CD4-positive, alpha-beta T cell treated with Interleukin-17A for 1 hour (primary cell): ENCODE results near the gene SLC22A25.

Experiments
- DNase-seq: peaks from one replicate; pipeline ENCODE4 v3.0.0-alpha.2; 2020

SLC22A25 gene

DNA sequence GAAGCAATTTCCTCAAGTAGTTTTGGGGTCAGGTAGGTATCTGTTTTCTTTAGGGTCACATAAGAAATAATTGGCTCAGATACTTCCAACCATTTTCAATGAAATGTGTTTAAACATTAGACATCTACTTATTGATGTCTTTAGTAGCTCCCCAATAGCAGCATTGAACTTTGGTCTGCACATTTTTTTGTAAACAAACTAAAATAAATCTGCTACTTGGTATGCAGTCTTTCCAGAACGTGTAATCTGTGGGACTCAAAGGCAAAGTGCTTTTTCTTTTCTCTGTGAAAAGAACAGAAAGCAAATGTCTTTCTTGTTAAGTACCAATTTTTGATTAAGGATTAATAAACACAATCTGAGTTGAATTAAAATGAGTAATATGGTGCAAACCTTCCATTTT lies 13.6 kb downstream of the SLC22A25 start:
- DNase-seq: no peak

DNA sequence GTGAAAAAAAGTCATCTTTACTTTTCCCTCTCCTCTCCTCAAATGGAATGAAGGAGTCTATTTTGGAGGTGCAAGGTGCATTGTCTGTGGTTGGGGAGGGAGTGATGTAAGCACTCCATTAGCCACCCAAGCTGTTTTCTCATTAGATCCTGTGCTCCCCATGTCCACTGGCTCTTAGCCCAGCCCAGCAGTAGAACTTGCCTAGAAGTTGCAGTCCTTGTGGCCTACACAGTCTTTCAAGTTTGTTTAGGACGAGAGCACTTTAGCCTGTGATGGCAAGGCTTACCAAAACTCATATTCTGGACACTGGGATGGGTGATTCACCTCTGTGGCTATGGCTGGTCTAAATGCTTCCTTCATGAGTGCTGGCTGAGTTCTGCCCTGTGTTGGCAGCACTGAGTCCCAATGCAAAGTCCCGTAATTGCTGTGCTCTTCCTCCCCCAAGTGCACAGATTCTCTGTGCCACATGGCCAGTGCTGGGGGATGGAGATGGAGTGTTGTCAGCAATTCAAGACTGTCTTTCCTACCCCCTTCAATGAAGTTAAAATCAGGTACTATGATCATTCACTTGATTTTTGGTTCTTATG lies 15.8 kb downstream of the SLC22A25 start:
- no peak for DNase-seq

DNA sequence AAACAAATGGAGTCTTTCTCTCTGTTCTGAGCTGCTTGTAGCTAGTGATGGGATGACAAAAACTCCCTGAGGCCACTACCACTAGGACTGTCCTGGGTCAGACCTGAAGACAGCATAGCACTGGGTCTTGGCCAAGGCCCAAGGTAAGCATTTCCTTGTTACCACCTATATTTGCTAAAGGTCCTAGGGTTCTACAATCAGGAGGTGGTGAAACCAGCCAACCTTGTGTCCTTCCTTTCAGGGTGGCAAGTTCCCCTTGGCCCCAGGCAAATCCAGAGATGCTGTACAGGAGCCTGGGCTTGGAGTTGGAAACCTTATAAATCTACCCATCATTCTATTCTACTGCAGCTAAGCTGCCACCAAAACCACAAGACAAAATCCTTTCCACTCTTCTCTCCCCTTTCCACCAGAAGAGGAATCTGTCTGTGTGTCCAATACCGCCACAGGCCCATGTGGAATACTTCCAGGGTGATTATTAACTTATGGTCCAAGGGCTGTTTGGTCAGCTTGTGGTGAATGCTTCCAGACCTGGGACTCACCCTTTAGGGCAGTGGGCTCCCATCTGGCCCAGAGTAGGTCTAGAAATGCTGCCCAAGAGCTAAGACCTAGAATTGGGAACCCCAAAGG lies 16.8 kb downstream of the SLC22A25 start:
- DNase-seq: no peak

DNA sequence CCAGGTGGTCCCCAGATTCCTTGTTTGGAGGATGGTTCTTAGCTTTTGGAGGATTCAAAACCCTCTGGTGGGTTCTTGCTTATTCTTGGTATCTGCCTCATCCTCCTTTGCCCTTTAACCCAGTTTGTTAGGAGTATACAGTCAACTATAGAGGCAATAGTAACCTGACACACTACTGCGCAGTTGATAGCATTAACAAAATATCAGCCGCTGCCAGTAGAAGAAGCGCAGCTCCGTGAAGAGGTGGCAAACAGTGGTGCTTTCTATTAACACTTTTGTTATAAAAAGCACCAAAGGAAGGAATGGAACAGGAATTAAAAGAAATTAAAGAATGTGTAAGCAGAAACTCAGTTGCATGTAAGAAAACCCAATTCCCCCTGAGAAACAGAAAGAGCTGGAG lies 29.3 kb downstream of the SLC22A25 start:
- no peak for DNase-seq

DNA sequence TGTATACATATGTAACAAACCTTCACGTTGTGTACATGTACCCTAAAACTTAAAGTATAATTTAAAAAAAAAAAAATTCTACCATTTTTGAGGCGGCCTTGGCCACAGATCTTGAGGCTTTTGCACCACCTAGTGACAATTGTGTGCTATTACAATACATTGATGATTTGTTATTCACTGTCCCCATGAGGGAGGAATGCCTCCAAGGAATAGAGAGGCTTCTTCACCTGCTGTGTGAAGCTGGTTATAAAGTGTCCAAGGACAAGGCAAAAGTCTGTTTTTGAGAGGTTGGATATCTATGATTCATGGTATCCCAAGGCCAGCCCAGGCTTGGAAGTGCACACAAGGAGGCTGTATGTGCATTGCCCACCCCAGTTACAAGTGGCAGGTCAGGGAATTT lies 30.7 kb downstream of the SLC22A25 start:
- DNase-seq: peak; percentile 35

DNA sequence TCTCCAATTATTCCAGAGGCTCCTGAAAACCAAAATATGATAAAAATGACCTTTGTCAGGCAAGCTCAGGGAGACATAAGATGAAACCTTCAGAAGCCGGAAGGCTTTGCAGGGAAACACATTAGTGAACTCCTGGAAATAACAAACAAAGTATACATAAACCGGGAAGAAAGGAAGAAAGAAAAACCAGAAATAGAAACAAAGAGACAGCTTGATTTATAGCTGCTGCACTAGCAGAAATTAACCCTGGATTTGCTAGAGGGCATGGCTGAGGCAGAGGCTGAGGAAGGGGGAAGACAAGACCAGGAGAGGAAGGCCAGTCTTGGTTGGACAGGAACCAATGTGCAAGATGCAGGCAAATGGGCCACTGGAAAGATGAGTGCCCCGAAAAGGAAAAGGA lies 33.3 kb downstream of the SLC22A25 start:
- DNase-seq: no peak
